KOPT-K1 (cell line): ENCODE results near the gene TRIM50.
"Not testable (repeated sequence)": the region's sequence is repeated elsewhere in the genome, so short reads cannot be mapped to it uniquely, and the experiment has no call there.

Experiments
- H3K27ac ChIP-seq: fragments of 200-600 bp; sonication (generic); 2 replicates; pipeline ENCODE4 v1.5.1; 2016; ENCODE audit warnings: antibody characterized with exemption, mild to moderate bottlenecking, low read depth, low read length; ENCODE audit not compliant: poor library complexity, severe bottlenecking
- H3K36me3 ChIP-seq: fragments of 200-600 bp; sonication (generic); 2 replicates; pipeline ENCODE4 v1.5.1; 2017; ENCODE audit warnings: antibody characterized with exemption, mild to moderate bottlenecking, low read length, moderate library complexity; ENCODE audit not compliant: insufficient read depth
- H3K9me3 ChIP-seq: fragments of 200-600 bp; sonication (generic); 2 replicates; pipeline ENCODE4 v1.5.1; 2017; ENCODE audit warnings: antibody characterized with exemption, low read length, mild to moderate bottlenecking; ENCODE audit not compliant: insufficient read depth, poor library complexity, severe bottlenecking

Gene TRIM50

GRCh38 chr7:73327922-73328321 lies at the start of gene TRIM50, which contains the start of gene FKBP6:
Gene TRIM50, minus strand, starts transcription at chr7:73328082. Its CDS starts 3,295 bp downstream, at chr7:73324787.
Gene FKBP6, plus strand, starts transcription at chr7:73328161. Its CDS starts 268 bp downstream, at chr7:73328429.
- not testable (repeated sequence) for H3K27ac ChIP-seq, H3K9me3 ChIP-seq

GRCh38 chr7:73376671-73377412 lies 49.0 kb upstream of the TRIM50 start:
- Histone ChIP-seq H3K36me3 (no peaks in the 10 kb centered on the region), H3K9me3 (no peaks in the 10 kb centered on the region), H3K27ac (no peak overlapping the region)

More at GRCh38 chr7:73327922-73328321, at the start of gene TRIM50, which contains the start of gene FKBP6:
- not testable (repeated sequence) for H3K36me3 ChIP-seq

- H3K27ac ChIP-seq, H3K36me3 ChIP-seq: not testable (repeated sequence)
Measured at GRCh38 chr7:73376262-73376661, 48.4 kb upstream of the TRIM50 start.

GRCh38 chr7:73373741-73374140 lies 45.9 kb upstream of the TRIM50 start:
- no peak overlapping the region for H3K27ac ChIP-seq
- no peaks in the 10 kb centered on the region for H3K36me3 ChIP-seq
- no peaks in the 10 kb centered on the region for H3K9me3 ChIP-seq

More at GRCh38 chr7:73376262-73376661, 48.4 kb upstream of the TRIM50 start:
- not testable (repeated sequence) for H3K9me3 ChIP-seq

- no peaks in the 10 kb centered on the region for H3K9me3 ChIP-seq
- H3K27ac ChIP-seq = no peak overlapping the region
Measured at GRCh38 chr7:73369622-73370021, 41.7 kb upstream of the TRIM50 start.

GRCh38 chr7:73369009-73369408 lies 41.1 kb upstream of the TRIM50 start:
- H3K9me3 ChIP-seq = no peaks in the 10 kb centered on the region
- no peaks in the 10 kb centered on the region for H3K36me3 ChIP-seq
- H3K27ac ChIP-seq = no peak overlapping the region

More at GRCh38 chr7:73369622-73370021, 41.7 kb upstream of the TRIM50 start:
- H3K36me3 ChIP-seq = no peaks in the 10 kb centered on the region

GRCh38 chr7:73366990-73367389 lies 39.1 kb upstream of the TRIM50 start:
- H3K36me3 ChIP-seq = no peaks in the 10 kb centered on the region
- no peak overlapping the region for H3K27ac ChIP-seq
- H3K9me3 ChIP-seq = no peaks in the 10 kb centered on the region

- H3K36me3 ChIP-seq = no peaks in the 10 kb centered on the region
- no peaks in the 10 kb centered on the region for H3K9me3 ChIP-seq
- H3K27ac ChIP-seq = no peak overlapping the region
Measured at GRCh38 chr7:73366127-73366526, 38.2 kb upstream of the TRIM50 start.

GRCh38 chr7:73364006-73364728 lies 36.3 kb upstream of the TRIM50 start:
- H3K36me3 ChIP-seq = no peaks in the 10 kb centered on the region
- H3K9me3 ChIP-seq = no peaks in the 10 kb centered on the region
- no peak overlapping the region for H3K27ac ChIP-seq

GRCh38 chr7:73363225-73364005 lies 35.5 kb upstream of the TRIM50 start:
- no peaks in the 10 kb centered on the region for H3K9me3 ChIP-seq
- H3K27ac ChIP-seq = no peak overlapping the region

GRCh38 chr7:73360590-73360989 lies 32.7 kb upstream of the TRIM50 start:
- H3K36me3 ChIP-seq, H3K27ac ChIP-seq, H3K9me3 ChIP-seq: not testable (repeated sequence)

More at GRCh38 chr7:73363225-73364005, 35.5 kb upstream of the TRIM50 start:
- H3K36me3 ChIP-seq = no peaks in the 10 kb centered on the region

- Histone ChIP-seq H3K27ac (no peak overlapping the region), H3K9me3 (no peaks in the 10 kb centered on the region), H3K36me3 (no peaks in the 10 kb centered on the region)
Measured at GRCh38 chr7:73359746-73360375, 32.0 kb upstream of the TRIM50 start.

GRCh38 chr7:73359306-73359705 lies 31.4 kb upstream of the TRIM50 start:
- Histone ChIP-seq H3K27ac (no peak overlapping the region), H3K9me3 (no peaks in the 10 kb centered on the region), H3K36me3 (no peaks in the 10 kb centered on the region)

- Histone ChIP-seq H3K36me3 (no peaks in the 10 kb centered on the region), H3K27ac (no peak overlapping the region), H3K9me3 (no peaks in the 10 kb centered on the region)
Measured at GRCh38 chr7:73358590-73359275, 30.9 kb upstream of the TRIM50 start.
